AG09309 (cell line): ENCODE results near the gene FHL3.

ENCODE experiments used
- DNase-seq: peaks from one replicate; pipeline ENCODE4 v3.0.0-alpha.2; 2010; ENCODE audit warnings: low read depth
- H3K4me3 ChIP-seq: 2 replicates; pipeline ENCODE4 v1.5.1; 2011; ENCODE audit warnings: mild to moderate bottlenecking, low read depth, low read length, moderate library complexity; ENCODE audit not compliant: control insufficient read depth
- TF ChIP-seq, protein P1 (sequence below): IDR thresholded peaks from 2 replicates; pipeline ENCODE4 v1.5.1; 2011; ENCODE audit warnings: mild to moderate bottlenecking, low read depth, low read length, inconsistent platforms; ENCODE audit not compliant: insufficient read depth, control insufficient read depth; ENCODE audit errors: missing control alignments

The FHL3 gene

DNA sequence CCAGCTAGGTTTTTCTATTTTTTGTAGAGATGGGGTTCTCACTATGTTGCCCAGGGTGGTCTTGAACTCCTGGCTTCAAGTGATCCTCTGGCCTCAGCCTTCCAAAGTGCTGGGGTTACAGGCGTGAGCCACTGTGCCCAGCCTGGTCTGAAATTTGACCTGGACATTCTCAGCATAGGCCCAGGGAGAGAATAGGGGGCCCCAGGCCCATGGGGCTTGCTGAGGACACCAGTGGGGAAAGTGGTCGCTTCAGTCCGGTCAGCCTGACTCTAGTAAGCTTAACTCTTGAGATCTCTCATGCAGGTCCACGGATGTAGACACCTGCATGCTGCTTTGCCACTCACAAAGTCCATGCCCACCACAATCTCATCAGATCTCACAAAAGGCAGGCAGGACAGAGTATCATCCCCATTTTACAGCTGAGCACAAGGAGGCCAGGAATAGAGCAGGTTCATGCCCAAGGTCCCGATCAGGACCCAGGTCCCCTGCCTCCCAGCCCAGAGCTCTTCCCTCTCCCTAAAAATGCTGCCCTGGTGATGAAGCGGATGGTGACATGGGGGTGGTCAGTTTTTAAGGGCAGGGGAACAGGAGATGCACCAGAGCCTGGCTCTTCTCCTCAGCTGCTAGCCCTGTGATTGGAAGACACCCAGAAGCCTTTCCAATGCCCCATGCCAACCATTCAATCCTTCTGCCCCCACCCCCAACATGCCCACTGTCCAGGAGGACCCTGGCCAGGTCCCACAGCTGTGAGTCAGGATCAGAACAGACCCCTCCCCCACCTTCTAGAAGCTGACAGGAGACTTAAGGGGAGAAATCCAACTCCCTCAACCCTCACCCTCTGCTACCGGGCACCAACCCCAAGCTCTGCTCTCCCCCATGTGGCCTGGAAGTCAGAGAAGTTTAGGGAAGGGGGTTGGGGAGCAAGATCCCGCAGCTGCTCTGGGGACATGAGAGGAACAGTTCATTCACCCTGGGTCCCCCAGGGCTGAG lies 1.8 kb downstream of the FHL3 start:
- peak overlapping the region; percentile 68 for H3K4me3 ChIP-seq
- DNase-seq: no peak
- TF ChIP-seq, protein P1, sequence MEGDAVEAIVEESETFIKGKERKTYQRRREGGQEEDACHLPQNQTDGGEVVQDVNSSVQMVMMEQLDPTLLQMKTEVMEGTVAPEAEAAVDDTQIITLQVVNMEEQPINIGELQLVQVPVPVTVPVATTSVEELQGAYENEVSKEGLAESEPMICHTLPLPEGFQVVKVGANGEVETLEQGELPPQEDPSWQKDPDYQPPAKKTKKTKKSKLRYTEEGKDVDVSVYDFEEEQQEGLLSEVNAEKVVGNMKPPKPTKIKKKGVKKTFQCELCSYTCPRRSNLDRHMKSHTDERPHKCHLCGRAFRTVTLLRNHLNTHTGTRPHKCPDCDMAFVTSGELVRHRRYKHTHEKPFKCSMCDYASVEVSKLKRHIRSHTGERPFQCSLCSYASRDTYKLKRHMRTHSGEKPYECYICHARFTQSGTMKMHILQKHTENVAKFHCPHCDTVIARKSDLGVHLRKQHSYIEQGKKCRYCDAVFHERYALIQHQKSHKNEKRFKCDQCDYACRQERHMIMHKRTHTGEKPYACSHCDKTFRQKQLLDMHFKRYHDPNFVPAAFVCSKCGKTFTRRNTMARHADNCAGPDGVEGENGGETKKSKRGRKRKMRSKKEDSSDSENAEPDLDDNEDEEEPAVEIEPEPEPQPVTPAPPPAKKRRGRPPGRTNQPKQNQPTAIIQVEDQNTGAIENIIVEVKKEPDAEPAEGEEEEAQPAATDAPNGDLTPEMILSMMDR: no peak

DNA sequence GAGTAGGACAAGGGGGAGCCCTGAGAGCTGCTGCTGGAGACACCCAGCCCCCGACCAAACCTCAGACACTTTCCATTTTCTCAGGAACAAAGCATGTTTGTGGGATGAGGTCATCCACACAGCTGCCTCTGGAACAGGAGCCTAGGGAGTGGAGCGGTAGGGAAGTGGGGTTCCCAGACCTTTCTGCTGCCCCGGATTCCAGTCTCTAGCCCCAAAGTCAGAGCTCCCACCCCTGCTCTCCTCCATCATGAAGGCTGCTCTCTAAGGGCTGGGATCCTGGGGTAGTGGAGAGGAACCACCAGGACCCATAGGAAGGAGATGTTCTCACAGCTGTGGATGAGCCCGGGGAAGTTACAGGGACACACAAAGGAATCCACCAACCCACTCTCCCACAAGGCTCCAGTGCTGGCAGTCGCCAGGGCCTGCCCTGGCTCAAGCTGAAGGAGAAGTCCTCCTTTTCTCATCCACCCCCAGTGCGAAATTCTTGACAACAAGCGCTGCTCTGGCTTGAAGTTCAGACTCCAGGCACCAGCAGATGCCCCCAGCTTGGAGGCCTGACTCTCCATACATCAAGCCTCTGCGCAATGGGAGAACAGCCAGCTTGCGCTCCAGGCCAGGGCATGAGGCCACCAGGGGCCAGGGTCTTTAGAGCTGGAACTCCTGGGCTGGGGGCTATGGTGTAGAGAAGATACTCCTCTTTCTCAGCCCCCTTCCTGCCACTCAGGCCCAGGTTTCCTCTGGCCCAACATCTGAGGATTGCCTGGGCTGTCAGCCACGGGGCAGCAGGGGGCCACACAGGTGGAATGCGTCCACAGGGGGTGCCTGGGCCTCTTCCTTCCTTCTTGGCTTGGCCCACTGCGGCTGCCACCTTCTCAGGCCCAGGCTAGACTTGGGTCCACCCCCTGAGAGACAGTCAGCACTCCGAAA lies 4.5 kb downstream of the FHL3 start:
- no peak for DNase-seq
- TF ChIP-seq, protein P1: no peak
- no peak overlapping the region; the same call in 1 of the 2 replicates for H3K4me3 ChIP-seq

DNA sequence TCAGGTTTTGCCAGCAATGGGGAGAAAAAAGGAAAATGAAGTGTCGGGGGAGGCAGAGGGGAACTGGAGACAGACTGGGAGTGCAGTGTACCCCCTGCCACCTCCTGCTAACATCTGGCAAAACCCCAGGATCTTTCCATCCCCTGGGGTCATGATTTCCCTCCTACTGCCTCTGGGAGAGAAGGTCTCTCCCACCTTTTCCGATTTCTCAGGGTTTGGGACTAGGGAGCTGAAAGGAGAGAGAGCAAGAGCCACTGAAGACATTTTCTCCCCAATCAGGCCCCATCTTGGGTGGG lies 5.1 kb downstream of the FHL3 start:
- TF ChIP-seq, protein P1: no peak
- no peak overlapping the region for H3K4me3 ChIP-seq
- DNase-seq: no peak

DNA sequence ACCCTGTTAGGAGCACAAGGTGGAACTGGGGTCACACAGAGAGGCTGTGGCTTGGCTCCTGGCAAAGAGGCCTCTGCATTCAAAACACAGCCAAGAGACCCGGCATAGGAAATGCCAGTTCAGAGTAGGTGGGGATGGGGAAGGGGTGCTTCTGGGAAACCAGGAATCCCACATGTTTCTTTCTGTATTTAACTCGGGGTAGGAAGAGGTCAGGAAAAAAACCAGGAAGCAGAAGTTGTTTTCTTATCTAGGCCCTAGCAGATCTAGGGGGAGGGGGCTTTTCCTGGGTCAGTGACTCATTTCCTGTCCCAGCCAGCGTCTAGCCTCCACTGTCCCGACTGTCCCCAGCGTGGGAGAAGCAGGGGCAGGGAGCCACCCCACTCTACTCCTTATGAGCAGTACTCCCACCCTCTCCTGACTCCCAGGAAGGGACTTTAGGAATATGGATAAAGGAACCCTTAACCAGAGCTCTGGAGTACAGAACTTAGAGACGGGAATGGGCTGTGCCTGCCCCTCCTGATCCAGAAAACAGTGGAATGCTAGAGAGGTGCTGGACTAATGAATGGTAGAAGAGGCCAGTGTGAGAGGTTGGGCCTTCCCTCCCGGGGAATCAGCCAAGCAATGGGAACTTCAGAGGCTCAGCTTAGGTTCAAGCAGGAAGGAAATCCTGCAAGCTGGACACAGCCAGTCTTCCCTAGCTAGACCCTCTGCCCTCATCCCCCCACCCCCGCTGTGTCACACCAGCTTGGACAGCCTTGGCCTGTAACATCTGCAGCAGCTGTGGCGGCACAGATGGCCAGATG lies 5.7 kb downstream of the FHL3 start:
- DNase-seq: no peak
- no peak overlapping the region for H3K4me3 ChIP-seq
- TF ChIP-seq, protein P1: no peak

DNA sequence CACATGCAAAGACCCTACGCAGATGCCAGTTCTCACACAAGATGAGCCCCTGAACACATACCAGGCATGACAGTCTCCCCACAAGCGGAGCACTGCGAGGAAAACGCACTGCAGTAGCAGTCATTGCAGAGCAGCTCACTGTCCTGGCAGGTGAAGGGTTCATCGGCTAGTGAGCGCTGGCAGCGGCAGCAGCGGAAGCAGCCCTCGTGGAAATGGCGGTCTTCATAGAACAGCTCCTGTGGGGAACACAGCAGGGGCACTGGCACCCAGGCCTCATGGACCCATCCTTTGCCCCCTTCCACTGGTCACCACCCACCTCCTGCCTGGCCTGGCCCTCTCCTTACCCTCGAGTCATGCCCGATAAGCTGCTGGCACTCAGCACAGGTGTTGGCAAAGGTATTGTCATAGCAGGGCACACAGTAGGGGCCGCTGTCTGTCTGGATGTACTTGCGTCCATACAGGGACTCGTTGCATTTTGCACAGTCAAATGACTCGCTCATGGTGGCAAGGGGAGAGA lies 6.3 kb downstream of the FHL3 start:
- DNase-seq: no peak
- no peak overlapping the region for H3K4me3 ChIP-seq
- TF ChIP-seq, protein P1: no peak
